Hepatocyte (in vitro differentiated cells): Measurements from ENCODE around the gene KCNK13.

Experiments used
- CTCF ChIP-seq: fragments of 200-600 bp; sonication (generic); IDR thresholded peaks from 2 replicates; pipeline ENCODE4 v1.5.1; 2016; ENCODE audit warnings: antibody characterized with exemption, mild to moderate bottlenecking; ENCODE audit not compliant: poor library complexity
- EZH2phosphoT487 ChIP-seq: fragments of 200-600 bp; sonication (generic); IDR thresholded peaks from one replicate; pipeline ENCODE4 v1.6.1; 2018; ENCODE audit warnings: antibody characterized with exemption, mild to moderate bottlenecking, low read depth, moderate library complexity; ENCODE audit not compliant: unreplicated experiment, severe bottlenecking

DNA sequence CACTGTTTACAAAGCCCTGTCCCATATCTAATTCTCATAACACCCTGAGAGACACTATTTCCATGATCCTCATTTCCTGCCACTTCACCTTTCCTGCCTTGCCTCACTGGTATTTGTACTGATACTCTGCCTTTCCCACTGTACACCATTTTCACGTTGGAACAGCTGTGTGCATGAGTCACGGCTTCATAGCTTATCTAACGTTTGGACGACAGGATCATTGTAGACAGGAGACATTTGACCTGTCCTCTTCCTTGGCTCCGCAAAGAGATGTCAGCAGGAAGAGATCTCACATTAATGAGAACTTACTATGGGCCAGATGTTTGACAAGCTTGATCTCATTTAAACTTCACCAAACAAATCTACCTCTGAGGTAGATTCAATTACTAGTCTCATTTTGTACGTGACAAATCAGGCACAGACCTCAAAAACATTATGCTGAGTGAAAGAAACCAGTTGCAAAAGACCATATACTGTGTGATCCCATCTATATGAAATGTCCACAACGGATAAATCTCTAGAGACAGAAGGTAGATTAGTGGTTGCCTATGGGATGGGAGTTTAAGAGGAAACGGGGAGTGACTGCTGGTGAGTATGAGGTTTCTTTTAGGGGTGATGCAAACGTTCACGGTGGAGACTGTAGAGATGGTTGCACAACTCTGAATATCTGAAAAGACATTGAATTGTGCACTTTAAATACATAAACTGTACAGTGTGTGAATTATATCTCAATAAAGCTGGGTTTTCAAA lies 71.2 kb downstream of the KCNK13 start:
- no peak for TF ChIP-seq CTCF
- TF ChIP-seq EZH2phosphoT487: no peak
